HepG2 (cell line): ENCODE data around the gene CEP20. TPM values are rescaled to one million over a fixed set of nuclear protein-coding genes. Genes with fewer than 3 reads are reported as not detected.
A peak's percentile ranks its signal among the peaks of the same experiment; 100 is the strongest.

ENCODE experiments used
- CHD2 ChIP-seq: IDR thresholded peaks from 2 replicates; pipeline ENCODE4 v1.6.1; 2011; ENCODE audit warnings: low read depth, low read length, improper control_type of control experiment
- DNMT1 ChIP-seq: sonication (generic); formaldehyde crosslinking; IDR thresholded peaks from 2 replicates; pipeline ENCODE4 v1.5.1; 2020; ENCODE audit warnings: mild to moderate bottlenecking, missing genetic modification reagents
- JUN ChIP-seq: sonication (generic); formaldehyde crosslinking; IDR thresholded peaks from 2 replicates; pipeline ENCODE4 v1.4.0; 2020; ENCODE audit warnings: mild to moderate bottlenecking, missing genetic modification reagents
- KDM3A ChIP-seq: IDR thresholded peaks from 2 replicates; pipeline ENCODE4 v1.6.1; 2018; ENCODE audit warnings: low read depth, missing compliant biosample characterization
- MED8 ChIP-seq: sonication (generic); formaldehyde crosslinking; IDR thresholded peaks from 2 replicates; pipeline ENCODE4 v1.8.1; 2023; ENCODE audit warnings: mild to moderate bottlenecking, missing genetic modification reagents; ENCODE audit not compliant: insufficient replicate concordance
- MYPOP ChIP-seq: sonication (generic); formaldehyde crosslinking; IDR thresholded peaks from 2 replicates; pipeline ENCODE4 v1.8.1; 2023; ENCODE audit warnings: mild to moderate bottlenecking, moderate library complexity, missing genetic modification reagents
- NFE2 ChIP-seq: sonication (generic); formaldehyde crosslinking; IDR thresholded peaks from 2 replicates; pipeline ENCODE4 v1.4.0; 2020; ENCODE audit warnings: missing genetic modification reagents
- NR2C2 ChIP-seq: sonication (generic); formaldehyde crosslinking; IDR thresholded peaks from 2 replicates; pipeline ENCODE4 v1.4.0; 2020; ENCODE audit warnings: missing genetic modification reagents, mild to moderate bottlenecking, moderate library complexity, borderline replicate concordance
- REPIN1 ChIP-seq: sonication (generic); formaldehyde crosslinking; IDR thresholded peaks from 2 replicates; pipeline ENCODE4 v1.8.0; 2022; ENCODE audit warnings: missing genetic modification reagents, low read depth, mild to moderate bottlenecking, borderline replicate concordance
- TERF1 ChIP-seq: sonication (generic); formaldehyde crosslinking; IDR thresholded peaks from 2 replicates; pipeline ENCODE4 v1.8.0; 2022; ENCODE audit warnings: mild to moderate bottlenecking, missing genetic modification reagents, moderate library complexity
- ZBTB8A ChIP-seq: sonication (generic); formaldehyde crosslinking; IDR thresholded peaks from 2 replicates; pipeline ENCODE4 v1.4.0; 2020; ENCODE audit warnings: mild to moderate bottlenecking, low read depth, missing genetic modification reagents, borderline replicate concordance
- ZNF577 ChIP-seq: sonication (generic); formaldehyde crosslinking; IDR thresholded peaks from 2 replicates; pipeline ENCODE4 v1.4.0; 2020; ENCODE audit warnings: mild to moderate bottlenecking, low read depth, missing genetic modification reagents, borderline replicate concordance
- ZNF703 ChIP-seq: sonication (generic); formaldehyde crosslinking; IDR thresholded peaks from 2 replicates; pipeline ENCODE4 v1.5.1; 2020; ENCODE audit warnings: missing genetic modification reagents, mild to moderate bottlenecking, moderate library complexity, borderline replicate concordance
- ZNF724P ChIP-seq: sonication (generic); formaldehyde crosslinking; IDR thresholded peaks from 2 replicates; pipeline ENCODE4 v1.8.0; 2022; ENCODE audit warnings: missing genetic modification reagents, borderline replicate concordance
- ZSCAN22 ChIP-seq: sonication (generic); formaldehyde crosslinking; IDR thresholded peaks from 2 replicates; pipeline ENCODE4 v1.4.0; 2020; ENCODE audit warnings: mild to moderate bottlenecking, missing genetic modification reagents
- polyA plus RNA-seq, 8 experiments: library from polyadenylated mRNA; depleted of rRNA in 3 of 8; stranded (reverse) in 7 of 8; unstranded in 1 of 8; fragments of >200 nt; fragmentation: Illumina TruSeq in 4 of 8; extraction: Trizol in 4 of 8; gene quantifications; 2 replicates each; pipeline versions ENCODE4 v1.2.1 to v1.2.3, GENCODE V29; 2011 to 2016; ENCODE audit warnings: low read depth in 4 of 8, missing spikeins in 1 of 8, mixed read lengths in 1 of 8; ENCODE audit not compliant: insufficient read depth in 1 of 8
- total RNA-seq, 5 experiments: library from RNA; depleted of rRNA; stranded (reverse); fragments of >200 nt; fragmentation: Illumina TruSeq; extraction: Trizol; gene quantifications; 2 replicates each; pipeline ENCODE4 v1.2.3, GENCODE V29; 2016; ENCODE audit warnings: low read depth in 1 of 5
- TF ChIP-seq, protein P1 (sequence below): sonication (generic); formaldehyde crosslinking; IDR thresholded peaks from 2 replicates; pipeline ENCODE4 v1.5.0; 2020; ENCODE audit warnings: missing genetic modification reagents
- TF ChIP-seq, protein P2 (sequence below): sonication (generic); formaldehyde crosslinking; IDR thresholded peaks from 2 replicates; pipeline ENCODE4 v1.8.1; 2023; ENCODE audit warnings: mild to moderate bottlenecking, missing genetic modification reagents
- TF ChIP-seq, protein P3 (sequence below): sonication (generic); formaldehyde crosslinking; IDR thresholded peaks from 2 replicates; pipeline ENCODE4 v1.4.0; 2020; ENCODE audit warnings: missing genetic modification reagents
- TF ChIP-seq, protein P4 (sequence below): IDR thresholded peaks from 2 replicates; pipeline ENCODE4 v1.6.1; 2016

Gene CEP20
- total and polyA plus RNA-seq, 2 of the 13 experiments (the other 11 are each of a cell fraction or from before 2014, with no cell fraction given) = 53.0 to 54.1 TPM

DNA sequence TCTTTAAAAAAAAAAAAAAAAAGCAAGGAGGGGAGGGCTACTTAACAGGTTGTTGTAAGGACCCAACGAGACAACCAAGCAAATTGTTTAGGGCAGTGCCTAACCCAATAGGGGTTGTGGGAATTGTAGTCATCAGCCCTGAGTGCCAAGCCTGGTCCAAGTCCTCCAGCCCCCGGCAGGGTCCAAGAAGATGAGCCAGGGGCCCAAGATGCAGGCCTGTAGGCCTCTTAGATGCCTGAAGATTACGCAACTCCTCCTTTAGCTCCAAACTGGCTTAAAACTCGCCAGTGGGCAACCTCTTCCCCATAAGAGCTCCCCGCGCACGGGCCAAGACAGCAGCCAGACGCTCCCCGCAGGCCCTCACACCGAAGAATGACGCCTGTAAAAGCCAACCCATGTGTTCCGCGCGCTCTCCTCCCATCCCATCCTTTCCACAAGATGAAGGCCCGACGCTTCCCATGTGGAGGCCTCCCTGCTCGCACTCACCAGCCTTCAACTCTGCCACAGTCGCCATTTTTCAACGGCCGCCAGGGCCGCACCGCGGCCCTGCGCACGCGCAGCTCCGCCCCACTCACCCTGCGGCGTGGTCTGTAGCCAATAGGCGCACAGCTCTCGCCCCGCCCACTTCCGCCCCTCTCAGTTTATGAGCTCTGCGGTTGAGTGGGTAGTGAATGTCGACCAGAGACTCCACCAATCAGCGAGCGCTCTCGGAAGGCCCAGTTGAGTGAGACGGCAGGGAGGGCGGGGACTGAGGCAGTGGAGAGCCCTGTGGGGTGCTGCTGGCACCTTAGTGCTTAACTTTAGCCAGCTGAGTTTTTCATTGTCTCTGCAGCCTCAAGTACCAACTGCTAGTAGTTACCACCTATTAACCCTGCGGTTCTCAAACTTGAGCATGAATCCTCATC lies at the start of gene CEP20 (continued):
- no peak; the same call in 1 of the 2 replicates for TF ChIP-seq ZNF703 (CRISPR knock-in tag)
- no peak for TF ChIP-seq CHD2
- no peak for TF ChIP-seq MED8 (CRISPR knock-in tag)
- TF ChIP-seq ZNF577 (CRISPR knock-in tag) = no peak
- TF ChIP-seq, protein P1, sequence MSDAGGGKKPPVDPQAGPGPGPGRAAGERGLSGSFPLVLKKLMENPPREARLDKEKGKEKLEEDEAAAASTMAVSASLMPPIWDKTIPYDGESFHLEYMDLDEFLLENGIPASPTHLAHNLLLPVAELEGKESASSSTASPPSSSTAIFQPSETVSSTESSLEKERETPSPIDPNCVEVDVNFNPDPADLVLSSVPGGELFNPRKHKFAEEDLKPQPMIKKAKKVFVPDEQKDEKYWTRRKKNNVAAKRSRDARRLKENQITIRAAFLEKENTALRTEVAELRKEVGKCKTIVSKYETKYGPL (CRISPR knock-in tag) = 0 out of 2 replicates have a peak, but pooled peaks have one; percentile 48
- TF ChIP-seq, protein P2, sequence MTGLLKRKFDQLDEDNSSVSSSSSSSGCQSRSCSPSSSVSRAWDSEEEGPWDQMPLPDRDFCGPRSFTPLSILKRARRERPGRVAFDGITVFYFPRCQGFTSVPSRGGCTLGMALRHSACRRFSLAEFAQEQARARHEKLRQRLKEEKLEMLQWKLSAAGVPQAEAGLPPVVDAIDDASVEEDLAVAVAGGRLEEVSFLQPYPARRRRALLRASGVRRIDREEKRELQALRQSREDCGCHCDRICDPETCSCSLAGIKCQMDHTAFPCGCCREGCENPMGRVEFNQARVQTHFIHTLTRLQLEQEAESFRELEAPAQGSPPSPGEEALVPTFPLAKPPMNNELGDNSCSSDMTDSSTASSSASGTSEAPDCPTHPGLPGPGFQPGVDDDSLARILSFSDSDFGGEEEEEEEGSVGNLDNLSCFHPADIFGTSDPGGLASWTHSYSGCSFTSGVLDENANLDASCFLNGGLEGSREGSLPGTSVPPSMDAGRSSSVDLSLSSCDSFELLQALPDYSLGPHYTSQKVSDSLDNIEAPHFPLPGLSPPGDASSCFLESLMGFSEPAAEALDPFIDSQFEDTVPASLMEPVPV = no peak; the same call in 1 of the 2 replicates
- no peak for TF ChIP-seq TERF1 (CRISPR knock-in tag)
- TF ChIP-seq, protein P3, sequence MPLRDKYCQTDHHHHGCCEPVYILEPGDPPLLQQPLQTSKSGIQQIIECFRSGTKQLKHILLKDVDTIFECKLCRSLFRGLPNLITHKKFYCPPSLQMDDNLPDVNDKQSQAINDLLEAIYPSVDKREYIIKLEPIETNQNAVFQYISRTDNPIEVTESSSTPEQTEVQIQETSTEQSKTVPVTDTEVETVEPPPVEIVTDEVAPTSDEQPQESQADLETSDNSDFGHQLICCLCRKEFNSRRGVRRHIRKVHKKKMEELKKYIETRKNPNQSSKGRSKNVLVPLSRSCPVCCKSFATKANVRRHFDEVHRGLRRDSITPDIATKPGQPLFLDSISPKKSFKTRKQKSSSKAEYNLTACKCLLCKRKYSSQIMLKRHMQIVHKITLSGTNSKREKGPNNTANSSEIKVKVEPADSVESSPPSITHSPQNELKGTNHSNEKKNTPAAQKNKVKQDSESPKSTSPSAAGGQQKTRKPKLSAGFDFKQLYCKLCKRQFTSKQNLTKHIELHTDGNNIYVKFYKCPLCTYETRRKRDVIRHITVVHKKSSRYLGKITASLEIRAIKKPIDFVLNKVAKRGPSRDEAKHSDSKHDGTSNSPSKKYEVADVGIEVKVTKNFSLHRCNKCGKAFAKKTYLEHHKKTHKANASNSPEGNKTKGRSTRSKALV = peak; percentile 21; the same call in 1 of the 2 replicates
- TF ChIP-seq JUN (CRISPR knock-in tag) = no peak
- no peak for TF ChIP-seq NFE2 (CRISPR knock-in tag)
- TF ChIP-seq ZSCAN22 (CRISPR knock-in tag) = no peak
- TF ChIP-seq DNMT1 (CRISPR knock-in tag) = no peak
- TF ChIP-seq ZBTB8A = no peak
- TF ChIP-seq MYPOP (CRISPR knock-in tag) = peak; percentile 37; the same call in 1 of the 2 replicates
- TF ChIP-seq NR2C2 (CRISPR knock-in tag) = peak; percentile 51; the same call in 1 of the 2 replicates
- TF ChIP-seq REPIN1 (CRISPR knock-in tag) = peak; percentile 10; the same call in 1 of the 2 replicates
- peak; percentile 69; the same call in 1 of the 2 replicates for TF ChIP-seq ZNF724P
- TF ChIP-seq KDM3A (CRISPR knock-in tag) = 0 out of 2 replicates have a peak, but pooled peaks have one; percentile 69
- TF ChIP-seq, protein P4, sequence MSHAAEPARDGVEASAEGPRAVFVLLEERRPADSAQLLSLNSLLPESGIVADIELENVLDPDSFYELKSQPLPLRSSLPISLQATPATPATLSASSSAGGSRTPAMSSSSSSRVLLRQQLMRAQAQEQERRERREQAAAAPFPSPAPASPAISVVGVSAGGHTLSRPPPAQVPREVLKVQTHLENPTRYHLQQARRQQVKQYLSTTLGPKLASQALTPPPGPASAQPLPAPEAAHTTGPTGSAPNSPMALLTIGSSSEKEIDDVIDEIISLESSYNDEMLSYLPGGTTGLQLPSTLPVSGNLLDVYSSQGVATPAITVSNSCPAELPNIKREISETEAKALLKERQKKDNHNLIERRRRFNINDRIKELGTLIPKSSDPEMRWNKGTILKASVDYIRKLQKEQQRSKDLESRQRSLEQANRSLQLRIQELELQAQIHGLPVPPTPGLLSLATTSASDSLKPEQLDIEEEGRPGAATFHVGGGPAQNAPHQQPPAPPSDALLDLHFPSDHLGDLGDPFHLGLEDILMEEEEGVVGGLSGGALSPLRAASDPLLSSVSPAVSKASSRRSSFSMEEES (CRISPR knock-in tag) = no peak
